Activated CD8-positive, alpha-beta memory T cell treated with anti-CD3 and anti-CD28 coated beads, Interleukin-2, amount 50 U/mL, for 24 hours (primary cell): Measurements from ENCODE around the gene CREBL2.
"Not testable (repeated sequence)": the region's sequence is repeated elsewhere in the genome, so short reads cannot be mapped to it uniquely, and the experiment has no call there.

Experiments
- DNase-seq: peaks from one replicate; pipeline ENCODE4 v3.0.0-alpha.2; 2020; ENCODE audit errors: extremely low read depth

Gene CREBL2, protein sequence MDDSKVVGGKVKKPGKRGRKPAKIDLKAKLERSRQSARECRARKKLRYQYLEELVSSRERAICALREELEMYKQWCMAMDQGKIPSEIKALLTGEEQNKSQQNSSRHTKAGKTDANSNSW

DNA sequence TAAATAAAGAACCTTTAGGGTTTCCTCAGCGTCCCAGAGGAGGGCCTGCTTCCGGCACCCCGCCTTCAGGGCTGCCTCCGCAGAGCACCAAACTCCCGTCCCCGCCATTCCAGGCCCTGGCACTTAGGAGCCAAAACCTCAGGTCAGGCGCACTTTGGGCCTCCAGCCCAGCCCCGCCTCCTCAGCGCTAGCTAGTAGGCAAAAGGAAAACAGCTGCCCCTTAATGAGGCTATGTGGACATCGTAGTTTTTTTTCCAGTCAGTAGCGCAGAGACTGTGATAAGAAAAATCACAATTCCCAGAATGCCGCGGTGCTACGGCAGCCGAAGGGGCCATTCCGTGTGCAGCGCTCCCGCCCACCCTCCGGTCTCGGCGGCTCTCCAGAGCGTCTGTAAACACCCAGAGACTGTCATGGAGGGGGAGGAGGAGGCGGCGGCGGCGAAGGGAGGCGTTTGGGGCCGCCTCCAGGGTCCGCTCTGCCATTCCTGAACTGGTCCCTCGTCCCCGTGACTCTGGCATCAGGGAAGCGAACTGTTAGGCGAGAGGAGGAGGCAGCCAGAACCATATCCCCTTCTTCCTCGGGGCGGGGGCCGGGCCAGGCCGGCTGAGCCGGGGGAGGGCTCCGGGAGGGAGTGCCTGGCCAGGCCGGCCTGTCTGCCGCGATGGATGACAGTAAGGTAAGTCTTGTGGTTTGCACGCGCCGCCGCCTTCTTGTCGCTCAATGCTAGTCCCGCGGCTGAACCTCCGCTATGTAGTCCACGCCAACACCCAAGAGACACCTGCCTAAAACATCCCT lies at the start of gene CREBL2:
Gene CREBL2, plus strand, starts transcription at position 365 of the 795 bp plus-strand sequence. Its CDS starts 297 bp downstream, at position 662.
- peak; percentile 59 for DNase-seq

DNA sequence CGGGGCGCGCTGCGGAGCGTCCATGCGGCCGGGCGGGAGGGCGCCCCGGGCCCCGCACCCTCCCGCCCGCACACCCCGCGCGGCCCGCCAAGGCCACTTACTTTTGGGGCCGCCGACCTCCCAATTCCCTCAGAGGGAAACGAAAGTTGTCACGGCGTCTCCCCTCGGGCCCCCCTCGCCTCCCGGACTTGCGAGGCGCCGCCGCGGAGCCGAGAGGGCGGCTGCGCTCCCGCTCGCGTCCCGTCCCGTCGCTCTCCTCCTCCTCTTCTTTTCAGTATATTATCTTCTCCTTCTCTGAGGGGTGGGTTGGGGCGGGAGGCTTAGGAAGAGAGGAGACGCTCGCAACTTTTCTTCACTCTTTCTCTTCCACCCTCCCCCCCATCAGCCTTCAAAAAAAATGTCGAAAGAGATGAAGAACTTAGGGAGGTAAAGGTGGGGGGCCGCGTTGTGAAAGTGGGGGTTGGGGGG lies 49.6 kb upstream of the CREBL2 start:
- DNase-seq, result no peak

DNA sequence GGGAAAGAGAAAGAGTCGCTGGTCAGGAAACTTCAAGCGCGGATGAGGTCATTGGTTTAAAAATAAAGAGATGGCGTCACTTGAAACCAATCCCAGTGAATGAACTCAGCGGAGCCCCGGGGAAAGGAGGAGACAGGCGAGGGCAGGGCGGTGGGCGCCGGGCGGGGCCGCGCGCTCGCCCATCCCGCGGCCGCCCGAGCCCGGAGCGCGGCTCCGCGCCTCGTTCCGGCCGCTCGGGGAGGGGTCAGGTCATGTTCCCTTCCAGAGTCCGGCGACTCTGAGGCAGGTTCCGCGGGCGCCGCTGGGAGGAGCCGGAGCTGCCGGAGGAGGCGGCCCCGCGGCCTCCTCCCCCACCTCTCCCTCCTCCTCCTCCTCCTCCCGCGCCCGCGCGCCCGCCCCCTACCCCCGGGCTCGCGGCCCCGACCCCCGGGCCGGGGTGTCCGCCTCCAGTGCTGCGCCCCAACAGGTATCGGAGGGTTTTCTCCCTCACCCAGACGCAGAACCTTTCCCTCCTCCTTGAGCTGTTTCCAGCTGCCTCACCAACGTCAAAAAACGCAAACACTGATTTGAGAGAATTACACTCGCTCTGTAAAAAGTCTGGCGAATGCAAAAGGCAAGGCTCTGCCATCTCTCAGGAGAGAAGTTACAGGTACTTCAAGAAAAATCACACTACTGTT lies 49.0 kb upstream of the CREBL2 start, which contains the start of gene DUSP16:
Gene DUSP16, minus strand, starts transcription at position 279 of the 677 bp plus-strand sequence. CDS start 41,765 bp downstream, outside the sequence.
- peak; percentile 47 for DNase-seq

DNA sequence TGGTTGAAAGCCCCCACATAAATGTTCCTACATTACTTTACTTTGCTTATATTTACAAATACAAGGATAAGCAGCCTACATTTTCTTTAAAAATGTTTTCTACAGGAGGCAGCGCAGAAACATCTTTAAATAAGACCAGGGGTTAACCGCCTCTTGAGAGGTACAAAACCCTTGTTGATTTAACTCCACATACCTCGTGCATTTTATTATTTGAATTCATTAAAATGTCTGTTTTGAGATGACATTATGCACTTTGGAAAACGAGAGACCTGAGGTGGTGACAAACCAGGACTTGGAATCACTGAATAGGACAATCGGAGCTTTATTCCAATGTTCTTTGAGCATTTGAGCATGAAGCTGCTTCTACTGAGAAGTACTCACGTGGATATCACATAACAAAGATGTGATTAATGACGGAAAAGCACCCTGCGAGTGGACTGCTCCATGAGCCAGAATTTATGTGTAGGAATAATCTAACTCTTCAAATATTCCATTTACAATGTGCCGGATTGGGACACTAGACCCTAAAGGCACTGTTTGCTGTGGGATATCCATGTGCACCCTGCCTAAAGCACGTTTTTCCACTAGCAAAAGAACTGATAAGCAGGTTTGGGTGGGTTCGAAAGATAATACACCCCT lies 48.3 kb upstream of the CREBL2 start:
- no peak for DNase-seq

DNA sequence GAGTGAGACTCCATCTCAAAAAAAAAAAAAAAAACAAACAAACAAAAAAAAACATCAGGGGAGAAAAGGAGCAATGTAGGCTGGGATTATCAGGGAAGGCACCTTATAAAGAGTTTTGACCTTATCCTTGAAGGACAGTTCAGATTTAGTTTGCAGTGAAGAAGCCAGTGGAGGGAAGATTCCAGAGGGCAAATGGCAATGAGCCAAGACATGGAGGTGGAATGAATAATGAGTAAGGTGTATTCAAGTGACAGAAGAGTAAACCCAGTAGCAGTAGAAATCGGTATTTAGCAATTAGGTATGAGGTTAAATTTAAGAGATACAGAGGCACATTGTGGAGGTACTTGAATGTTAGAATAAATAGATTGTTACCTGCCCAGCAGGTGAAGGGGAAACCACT lies 46.8 kb upstream of the CREBL2 start:
- DNase-seq, result no peak

DNA sequence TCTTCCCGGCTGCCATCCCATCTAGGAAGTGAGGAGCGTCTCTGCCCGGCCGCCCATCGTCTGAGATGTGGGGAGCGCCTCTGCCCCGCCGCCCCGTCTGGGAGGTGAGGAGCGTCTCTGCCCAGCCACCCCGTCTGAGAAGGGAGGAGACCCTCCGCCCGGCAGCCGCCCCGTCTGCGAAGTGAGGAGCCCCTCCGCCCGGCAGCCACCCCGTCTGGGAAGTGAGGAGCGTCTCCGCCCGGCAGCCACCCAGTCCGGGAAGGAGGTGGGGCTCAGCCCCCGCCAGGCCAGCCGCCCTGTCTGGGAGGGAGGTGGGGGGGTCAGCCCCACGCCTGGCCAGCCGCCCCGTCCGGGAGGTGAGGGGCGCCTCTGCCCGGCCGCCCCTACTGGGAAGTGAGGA lies 45.7 kb upstream of the CREBL2 start:
- DNase-seq, result not testable (repeated sequence)

DNA sequence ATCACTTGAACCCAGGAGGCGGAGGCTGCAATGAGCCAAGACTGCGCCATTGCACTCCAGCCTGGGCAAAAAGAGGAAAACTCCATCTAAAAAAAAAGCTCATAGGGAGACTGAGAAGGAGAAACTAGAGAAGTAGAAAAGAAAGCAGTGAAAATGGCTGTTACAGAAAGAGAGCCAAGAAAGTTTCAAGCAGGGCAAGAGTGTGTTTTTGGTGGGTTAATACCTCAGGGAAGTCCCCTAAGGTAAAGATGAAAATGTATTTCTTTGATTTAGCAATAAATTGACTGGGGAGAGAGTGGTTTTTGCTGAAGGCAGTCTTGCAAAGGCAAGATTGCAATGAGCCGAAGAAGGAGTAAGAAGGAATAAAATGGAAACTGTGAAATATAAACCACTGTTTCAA lies 39.0 kb upstream of the CREBL2 start:
- DNase-seq, result no peak

DNA sequence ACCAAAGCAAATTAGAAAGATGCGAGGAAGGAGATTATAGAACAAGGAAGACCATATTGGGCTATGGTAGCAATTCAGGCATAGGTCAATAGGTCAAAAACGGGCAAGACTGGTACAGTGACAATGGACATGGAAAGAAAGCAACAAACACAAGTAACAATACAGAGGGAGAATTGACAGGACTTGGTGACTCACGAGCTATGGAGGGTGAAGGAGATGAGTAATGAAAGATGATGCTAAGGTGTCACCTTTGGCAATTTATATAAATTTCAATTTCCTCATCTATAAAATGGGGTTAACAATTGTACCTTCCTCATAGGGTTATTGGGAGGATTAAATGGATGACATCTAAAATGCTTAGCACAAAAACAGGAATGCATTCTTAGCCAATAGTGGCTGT lies 33.9 kb upstream of the CREBL2 start:
- no peak for DNase-seq

DNA sequence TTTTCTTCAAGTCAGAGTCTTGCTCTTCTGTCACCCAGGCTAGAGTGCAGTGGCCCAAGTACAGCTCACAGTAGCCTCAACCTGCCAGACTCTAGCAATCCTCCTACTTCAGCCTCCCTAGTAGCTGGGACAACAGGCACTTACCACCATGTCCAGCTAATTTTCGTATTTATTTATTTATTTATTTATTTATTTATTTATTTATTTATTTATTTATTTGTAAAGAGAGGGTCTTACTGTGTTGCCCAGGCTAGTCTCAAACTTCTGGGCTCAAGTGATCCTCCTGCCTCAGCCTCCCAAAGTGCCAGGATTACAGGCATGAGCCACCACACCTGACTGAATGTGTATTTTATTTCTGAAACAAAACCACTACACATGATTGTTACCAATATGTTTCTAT lies 31.0 kb upstream of the CREBL2 start:
- not testable (repeated sequence) for DNase-seq

DNA sequence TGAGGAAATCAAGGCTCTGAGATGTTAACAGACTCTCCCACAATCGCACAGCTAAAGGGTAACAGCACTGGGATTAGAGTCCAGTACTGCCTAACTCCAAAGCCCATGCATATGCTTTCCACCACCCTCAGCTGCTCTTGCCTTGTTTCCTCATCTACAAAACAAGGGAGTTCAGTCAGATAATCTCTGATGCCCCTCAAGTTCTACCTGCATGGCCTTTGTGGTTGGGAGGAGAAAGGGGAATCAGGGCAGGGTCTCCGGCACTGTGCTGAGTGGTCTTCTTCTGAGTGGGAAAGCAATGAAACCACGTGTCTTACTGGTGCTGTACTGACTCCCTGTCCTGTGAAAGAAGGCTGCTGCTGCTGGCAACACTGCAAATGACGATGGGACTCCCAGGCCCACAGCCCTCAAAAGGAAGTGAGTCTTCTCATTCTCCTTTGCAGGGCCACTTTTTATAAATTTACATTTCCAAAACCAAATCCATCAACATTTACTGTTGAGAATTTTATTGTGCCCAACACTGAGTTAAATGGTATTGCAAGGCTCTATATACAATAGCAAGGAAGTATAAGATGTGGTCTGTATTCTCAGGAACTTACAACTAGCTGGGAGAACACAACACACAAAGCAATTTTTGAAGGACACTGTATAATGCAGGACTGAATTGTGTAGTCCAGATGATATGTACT lies 29.3 kb upstream of the CREBL2 start:
- no peak for DNase-seq

DNA sequence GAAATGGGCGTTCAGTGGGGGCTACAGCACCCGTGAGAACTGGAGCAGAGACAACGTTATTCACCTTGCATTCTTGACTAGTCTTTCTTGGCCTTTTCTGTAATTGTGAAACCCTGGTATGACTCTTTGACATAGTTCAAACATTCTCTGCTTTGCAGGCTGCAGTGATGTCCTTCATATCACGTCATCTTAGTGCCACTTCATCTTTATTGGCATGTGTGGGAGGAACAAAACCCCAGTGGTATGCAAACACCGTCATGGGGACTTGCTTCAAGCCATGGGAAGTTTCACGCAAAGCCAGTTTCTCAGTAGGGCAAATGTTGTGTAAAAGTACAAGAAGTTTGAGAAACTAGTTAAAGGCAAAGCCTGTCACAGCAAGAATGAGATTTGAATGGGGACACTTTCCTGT lies 28.8 kb upstream of the CREBL2 start:
- DNase-seq, result no peak

DNA sequence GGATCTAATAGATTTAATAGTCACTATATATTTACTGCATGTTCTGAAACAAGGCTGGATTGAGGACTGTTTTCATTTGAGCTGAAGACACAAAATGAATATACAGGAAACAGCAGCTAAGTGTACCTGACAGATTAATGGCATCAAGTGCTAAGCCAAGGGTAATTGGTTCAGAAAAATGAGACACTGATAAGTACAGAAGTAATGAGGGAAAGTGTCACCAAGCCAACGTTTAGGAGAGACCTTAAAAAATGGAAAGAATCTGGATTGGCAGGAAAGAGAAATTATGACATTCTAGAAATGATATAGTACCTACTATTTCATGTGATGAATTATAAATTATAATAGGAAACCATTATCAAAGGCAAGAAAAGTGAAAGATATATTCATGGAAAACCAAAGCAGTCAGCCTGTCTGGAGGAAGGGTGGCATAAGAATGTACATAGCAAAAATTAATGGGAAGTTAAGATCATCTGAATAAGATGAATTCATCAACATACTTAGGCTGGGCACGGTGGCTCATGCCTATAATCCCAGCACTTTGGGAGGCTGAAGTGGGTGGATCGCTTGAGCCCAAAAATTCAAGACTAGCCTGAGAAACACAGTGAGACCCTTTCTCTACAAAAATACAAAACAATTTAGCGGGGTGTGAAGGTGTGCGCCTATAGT lies 28.0 kb upstream of the CREBL2 start:
- DNase-seq, result no peak

DNA sequence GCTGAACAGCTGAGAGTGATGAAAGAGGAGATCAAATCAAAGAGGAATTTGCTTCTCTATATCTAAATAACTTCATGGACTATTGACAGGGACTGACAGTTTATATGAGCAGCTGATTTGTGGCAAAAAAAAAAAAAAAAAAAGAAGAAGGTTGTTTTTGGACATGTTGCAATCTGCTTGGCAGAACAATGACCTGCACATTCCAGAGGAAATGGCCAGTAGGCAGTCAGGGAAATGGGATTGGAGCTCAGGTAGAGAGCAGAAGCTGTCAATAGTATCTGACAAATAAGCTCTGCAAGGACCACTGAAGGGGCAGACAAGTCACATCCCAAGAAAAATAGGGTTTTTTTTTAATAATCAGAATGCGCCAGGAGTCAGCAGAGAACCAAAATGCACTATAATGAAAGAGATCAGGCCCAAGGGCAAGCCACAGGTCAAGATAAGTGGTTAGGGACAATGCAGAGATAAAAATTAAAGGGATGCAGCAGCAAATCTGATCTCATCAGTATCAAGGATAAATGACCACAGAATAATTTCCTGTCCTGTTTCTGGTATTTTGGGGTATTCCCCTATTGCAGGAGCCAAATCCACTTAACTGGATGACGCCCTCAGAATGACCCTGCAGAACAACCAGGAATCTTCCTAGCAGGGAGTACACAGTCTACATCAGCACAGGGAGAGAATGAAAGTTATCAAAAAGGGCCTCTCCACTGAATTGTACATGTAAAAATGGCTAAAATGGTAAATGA lies 26.4 kb upstream of the CREBL2 start:
- no peak for DNase-seq

DNA sequence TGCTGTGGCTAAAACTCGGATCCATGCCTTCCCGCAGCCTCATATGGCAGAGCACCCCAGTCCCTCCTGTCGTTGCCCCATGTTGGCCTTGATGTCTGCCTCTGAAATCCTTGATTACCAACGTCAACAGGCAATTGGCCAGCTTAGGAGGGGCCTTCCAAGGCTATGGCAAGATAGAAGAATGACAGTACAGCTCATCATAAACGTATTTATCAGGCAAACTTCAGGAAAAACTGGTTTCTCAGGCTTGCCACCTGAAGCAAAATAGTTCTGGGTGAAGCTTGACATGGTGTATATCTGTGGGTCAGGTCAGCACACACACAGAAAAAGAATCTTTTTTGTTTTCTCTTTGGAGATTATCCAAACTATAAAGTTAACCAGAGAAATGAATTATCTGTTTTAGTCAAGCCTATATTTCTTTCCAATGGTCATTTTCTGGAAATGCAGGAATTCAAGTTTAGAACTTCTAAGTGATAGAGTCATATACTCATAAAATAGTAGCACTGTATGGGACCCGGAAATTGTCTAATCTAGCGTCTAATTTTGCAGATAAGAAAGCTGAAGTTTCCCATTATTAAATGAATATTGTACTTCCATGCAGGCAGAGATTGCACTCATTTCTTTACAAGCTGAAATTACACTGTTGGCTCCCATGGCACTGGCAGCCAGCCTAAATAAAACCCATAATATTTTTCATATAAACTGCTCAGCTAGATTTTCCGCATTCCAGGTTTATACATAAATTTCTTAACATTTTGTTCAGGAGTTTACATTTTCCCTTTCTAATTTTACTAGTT lies 24.6 kb upstream of the CREBL2 start:
- DNase-seq, result no peak

DNA sequence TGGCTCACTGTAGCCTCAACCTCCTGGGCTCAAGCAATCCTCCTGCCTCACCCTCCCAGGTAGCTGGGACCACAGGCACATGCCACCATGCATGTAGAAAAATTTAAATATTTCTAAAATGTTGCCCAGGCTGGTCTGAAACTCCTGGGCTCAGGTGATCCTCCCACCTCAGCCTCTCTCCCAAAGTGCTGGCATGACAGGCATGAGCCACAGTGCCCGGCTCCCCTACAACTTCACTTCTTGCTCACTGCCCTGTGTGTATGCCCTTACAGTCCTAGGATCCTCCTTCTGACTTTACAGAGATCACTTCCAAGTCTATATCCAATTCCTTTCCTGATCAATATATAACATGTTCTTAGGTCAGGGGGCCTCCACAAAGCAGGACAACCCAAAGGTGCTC lies 23.8 kb upstream of the CREBL2 start:
- no peak for DNase-seq

DNA sequence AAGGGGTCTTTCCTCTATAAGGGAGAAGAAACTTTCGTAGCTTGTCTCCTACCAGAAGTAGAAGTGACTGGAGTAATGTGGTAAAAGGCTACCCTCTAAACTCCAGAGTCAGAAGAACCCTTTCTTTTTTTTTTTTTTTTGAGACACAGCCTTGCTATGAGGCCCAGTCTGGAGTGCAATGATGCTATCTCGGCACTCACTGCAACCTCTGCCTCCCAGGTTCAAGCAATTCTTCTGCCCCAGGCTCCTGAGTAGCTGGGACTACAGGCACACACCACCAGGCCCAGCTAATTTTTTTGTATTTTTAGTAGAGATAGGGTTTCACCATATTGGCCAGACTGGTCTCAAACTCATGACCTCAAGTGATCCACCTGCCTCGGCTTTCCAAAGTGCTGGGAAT lies 23.2 kb upstream of the CREBL2 start:
- DNase-seq, result not testable (repeated sequence)

DNA sequence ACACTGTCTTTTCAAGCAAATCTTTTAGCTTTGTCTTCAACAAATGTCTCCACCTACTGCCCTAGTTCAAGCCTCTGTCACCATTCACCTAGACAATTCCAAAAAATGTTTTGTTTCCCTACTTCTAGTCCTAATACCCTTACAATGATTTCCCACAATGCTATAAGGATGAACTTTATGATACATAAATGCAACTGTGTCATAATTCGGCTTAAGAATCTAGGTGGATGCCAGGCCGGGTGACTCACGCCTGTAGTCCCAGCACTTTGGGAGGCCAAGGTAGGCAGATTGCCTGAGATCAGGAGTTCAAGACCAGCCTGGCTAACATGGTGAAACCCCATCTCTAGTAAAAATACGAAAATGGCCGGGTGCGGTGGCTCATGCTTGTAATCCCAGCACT lies 20.7 kb upstream of the CREBL2 start:
- DNase-seq, result no peak

DNA sequence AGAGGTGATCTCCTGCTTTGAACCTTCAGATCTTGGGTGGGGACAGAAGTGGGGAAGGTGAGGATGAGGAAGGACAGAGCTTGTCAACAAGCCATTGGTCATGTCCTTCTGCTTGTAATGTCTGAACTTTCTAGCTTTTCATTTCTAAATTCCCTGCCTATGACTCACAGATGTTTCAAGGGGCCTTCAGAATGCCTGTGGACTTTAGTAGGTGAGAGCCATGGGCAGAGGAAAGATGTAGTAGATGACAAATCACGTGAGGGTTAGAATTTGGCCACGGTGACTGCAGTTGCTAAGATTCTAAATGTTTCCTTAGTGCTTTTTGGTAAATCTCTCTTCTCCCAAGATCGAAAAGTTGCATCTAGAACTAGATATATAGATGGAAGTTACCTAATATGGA lies 18.7 kb upstream of the CREBL2 start:
- DNase-seq, result no peak

DNA sequence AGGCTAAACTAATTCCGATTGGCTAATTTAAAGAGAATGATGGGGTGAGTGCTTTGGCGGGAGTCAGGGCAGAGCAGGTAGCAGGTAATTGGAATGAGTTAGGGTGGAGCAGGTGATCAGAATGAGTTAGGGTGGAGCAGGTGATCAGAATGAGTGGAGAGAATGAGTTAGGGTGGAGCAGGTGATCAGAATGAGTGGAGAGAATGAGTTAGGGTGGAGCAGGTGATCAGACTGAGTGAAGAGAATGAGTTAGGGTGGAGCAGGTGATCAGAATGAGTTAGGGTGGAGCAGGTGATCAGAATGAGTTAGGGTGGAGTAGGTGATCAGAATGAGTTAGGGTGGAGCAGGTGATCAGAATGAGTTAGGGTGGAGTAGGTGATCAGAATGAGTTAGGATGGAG lies 15.7 kb upstream of the CREBL2 start:
- not testable (repeated sequence) for DNase-seq

DNA sequence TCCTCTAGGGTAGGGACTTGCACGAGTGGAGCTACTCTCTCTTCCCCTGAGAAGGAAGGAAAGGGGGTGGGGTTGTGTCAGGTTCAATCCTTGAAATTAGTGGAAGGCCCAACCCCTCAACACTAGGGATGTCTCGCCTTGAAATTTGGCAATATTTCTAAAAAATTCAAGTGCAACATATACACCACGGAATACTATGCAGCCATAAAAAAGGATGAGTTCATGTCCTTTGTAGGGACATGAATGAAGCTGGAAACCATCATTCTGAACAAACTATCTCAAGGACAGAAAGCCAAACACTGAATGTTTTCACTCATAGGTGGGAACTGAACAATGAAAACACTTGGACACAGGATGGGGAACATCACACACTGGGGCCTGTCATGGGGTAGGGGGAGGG lies 15.1 kb upstream of the CREBL2 start:
- not testable (repeated sequence) for DNase-seq
